Measurements from ENCODE around the gene PALLD.

DNA sequence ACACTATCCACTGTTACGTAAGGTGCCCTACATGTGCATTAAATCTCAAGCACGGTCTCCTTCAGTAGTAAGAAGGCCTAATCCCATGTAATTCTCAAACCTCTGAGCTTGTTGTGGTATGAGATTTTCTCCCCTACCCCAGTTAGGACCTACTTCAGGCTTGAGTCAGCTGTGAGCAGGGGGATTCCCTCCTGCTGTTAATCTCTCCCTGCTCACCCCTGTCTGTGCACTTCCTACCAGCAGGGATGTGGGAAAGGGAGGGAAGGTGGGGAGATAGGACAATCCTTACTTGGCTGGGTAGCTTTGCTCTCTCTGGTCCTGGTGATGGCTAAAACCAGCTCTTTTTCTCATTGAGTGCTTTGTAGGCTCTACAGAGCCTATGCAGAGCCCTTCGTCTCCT lies 60.8 kb downstream of the PALLD start:
- TF ChIP-seq, protein P1, sequence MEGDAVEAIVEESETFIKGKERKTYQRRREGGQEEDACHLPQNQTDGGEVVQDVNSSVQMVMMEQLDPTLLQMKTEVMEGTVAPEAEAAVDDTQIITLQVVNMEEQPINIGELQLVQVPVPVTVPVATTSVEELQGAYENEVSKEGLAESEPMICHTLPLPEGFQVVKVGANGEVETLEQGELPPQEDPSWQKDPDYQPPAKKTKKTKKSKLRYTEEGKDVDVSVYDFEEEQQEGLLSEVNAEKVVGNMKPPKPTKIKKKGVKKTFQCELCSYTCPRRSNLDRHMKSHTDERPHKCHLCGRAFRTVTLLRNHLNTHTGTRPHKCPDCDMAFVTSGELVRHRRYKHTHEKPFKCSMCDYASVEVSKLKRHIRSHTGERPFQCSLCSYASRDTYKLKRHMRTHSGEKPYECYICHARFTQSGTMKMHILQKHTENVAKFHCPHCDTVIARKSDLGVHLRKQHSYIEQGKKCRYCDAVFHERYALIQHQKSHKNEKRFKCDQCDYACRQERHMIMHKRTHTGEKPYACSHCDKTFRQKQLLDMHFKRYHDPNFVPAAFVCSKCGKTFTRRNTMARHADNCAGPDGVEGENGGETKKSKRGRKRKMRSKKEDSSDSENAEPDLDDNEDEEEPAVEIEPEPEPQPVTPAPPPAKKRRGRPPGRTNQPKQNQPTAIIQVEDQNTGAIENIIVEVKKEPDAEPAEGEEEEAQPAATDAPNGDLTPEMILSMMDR (conservative IDR thresholded peaks at IDR 0.05; ENCODE audit: low read depth, low read length): no peak
- TF ChIP-seq EZH2 (IDR thresholded peaks at IDR 0.05; ENCODE audit: low read length, unreplicated experiment): no peak
